ENCODE measurements around the gene KCNJ13.
"Not testable (repeated sequence)": the region's sequence is repeated elsewhere in the genome, so short reads cannot be mapped to it uniquely, and the experiment has no call there.

KCNJ13 gene

GRCh38 chr2:232767866-232768265, 8.5 kb downstream of the KCNJ13 start:
- no peak for DNase-seq (ENCODE audit: low read depth)

- no peak for DNase-seq (ENCODE audit: low read depth)
Measured at GRCh38 chr2:232761301-232761907, 15.0 kb downstream of the KCNJ13 start.

GRCh38 chr2:232757905-232758304, 18.5 kb downstream of the KCNJ13 start:
- DNase-seq (ENCODE audit: low read depth), result no peak

- no peak for DNase-seq (ENCODE audit: low read depth)
Measured at GRCh38 chr2:232750135-232750671, 26.2 kb downstream of the KCNJ13 start.

- no peak for DNase-seq (ENCODE audit: low read depth)
Measured at GRCh38 chr2:232749331-232749730, 27.0 kb downstream of the KCNJ13 start.

- DNase-seq (ENCODE audit: low read depth), result no peak
Measured at GRCh38 chr2:232748038-232748437, 28.3 kb downstream of the KCNJ13 start.

- no peak for DNase-seq (ENCODE audit: low read depth)
Measured at GRCh38 chr2:232744963-232745362, 31.4 kb downstream of the KCNJ13 start.

GRCh38 chr2:232741972-232742371, 34.4 kb downstream of the KCNJ13 start:
- DNase-seq (ENCODE audit: low read depth), result no peak

GRCh38 chr2:232741294-232741693, 35.1 kb downstream of the KCNJ13 start:
- DNase-seq (ENCODE audit: low read depth), result no peak

GRCh38 chr2:232731470-232731869, 44.9 kb downstream of the KCNJ13 start:
- DNase-seq (ENCODE audit: low read depth), result no peak

- DNase-seq (ENCODE audit: low read depth), result no peak
Measured at GRCh38 chr2:232728785-232729184, 47.6 kb downstream of the KCNJ13 start.

- no peak for DNase-seq (ENCODE audit: low read depth)
Measured at GRCh38 chr2:232723027-232723426, 53.3 kb downstream of the KCNJ13 start.

GRCh38 chr2:232721882-232722281, 54.5 kb downstream of the KCNJ13 start:
- no peak for DNase-seq (ENCODE audit: low read depth)

- no peak for DNase-seq (ENCODE audit: low read depth)
Measured at GRCh38 chr2:232721261-232721660, 55.1 kb downstream of the KCNJ13 start.

GRCh38 chr2:232720056-232720455, 56.3 kb downstream of the KCNJ13 start:
- not testable (repeated sequence) for DNase-seq (ENCODE audit: low read depth)
